Activated naive CD4-positive, alpha-beta T cell treated with anti-CD3 and anti-CD28 coated beads, Interleukin-2, amount 50 U/mL, for 24 hours (primary cell): ENCODE data around the gene SLC44A4.
A peak's percentile ranks its signal among the peaks of the same experiment; 100 is the strongest.
"Not testable (repeated sequence)": the region's sequence is repeated elsewhere in the genome, so short reads cannot be mapped to it uniquely, and the experiment has no call there.

Experiments
- H3K27ac Mint-ChIP-seq: one replicate; pipeline ENCODE4 v1.8.0; 2021; ENCODE audit warnings: mild to moderate bottlenecking, mixed read lengths
- H3K27me3 Mint-ChIP-seq: one replicate; pipeline ENCODE4 v1.8.0; 2021; ENCODE audit warnings: mixed read lengths
- H3K36me3 Mint-ChIP-seq: one replicate; pipeline ENCODE4 v1.8.0; 2021; ENCODE audit warnings: mixed read lengths
- H3K4me1 Mint-ChIP-seq: one replicate; pipeline ENCODE4 v1.8.0; 2021; ENCODE audit warnings: mixed read lengths
- H3K4me3 Mint-ChIP-seq: one replicate; pipeline ENCODE4 v1.8.0; 2021; ENCODE audit warnings: mild to moderate bottlenecking, mixed read lengths
- H3K9me3 Mint-ChIP-seq: one replicate; pipeline ENCODE4 v1.8.0; 2021; ENCODE audit warnings: mixed read lengths

The SLC44A4 gene

GRCh38 chr6:31836047-31836473 lies 42.7 kb downstream of the SLC44A4 start:
- Mint-ChIP-seq H3K27me3 (no peaks in the 10 kb centered on the region), H3K4me3 (peak overlapping the region; percentile 100), H3K9me3 (no peaks in the 10 kb centered on the region), H3K4me1 (peaks cover 27% of the 10 kb centered on the region), H3K27ac (peak overlapping the region; percentile 100), H3K36me3 (peaks cover 31% of the 10 kb centered on the region)

- Mint-ChIP-seq H3K9me3 (no peaks in the 10 kb centered on the region), H3K27ac (peak overlapping the region; percentile 100), H3K4me3 (peak overlapping the region; percentile 100), H3K4me1 (peaks cover 33% of the 10 kb centered on the region), H3K36me3 (peaks cover 33% of the 10 kb centered on the region), H3K27me3 (no peaks in the 10 kb centered on the region)
Measured at GRCh38 chr6:31834367-31835250, 44.2 kb downstream of the SLC44A4 start.

- Mint-ChIP-seq H3K9me3 (no peaks in the 10 kb centered on the region), H3K27me3 (no peaks in the 10 kb centered on the region), H3K4me3 (peak overlapping the region; percentile 96), H3K36me3 (peaks cover 17% of the 10 kb centered on the region), H3K27ac (no peak overlapping the region), H3K4me1 (peaks cover 19% of the 10 kb centered on the region)
Measured at GRCh38 chr6:31831350-31832215, 47.2 kb downstream of the SLC44A4 start.

- peaks cover 19% of the 10 kb centered on the region for H3K4me1 Mint-ChIP-seq
- no peaks in the 10 kb centered on the region for H3K9me3 Mint-ChIP-seq
- peaks cover 10% of the 10 kb centered on the region for H3K36me3 Mint-ChIP-seq
- peak overlapping the region; percentile 91 for H3K27ac Mint-ChIP-seq
- peak overlapping the region; percentile 96 for H3K4me3 Mint-ChIP-seq
- H3K27me3 Mint-ChIP-seq: no peaks in the 10 kb centered on the region
Measured at GRCh38 chr6:31830886-31831335, 47.9 kb downstream of the SLC44A4 start.

- Mint-ChIP-seq H3K4me1 (peaks cover 26% of the 10 kb centered on the region), H3K27me3 (no peaks in the 10 kb centered on the region), H3K4me3 (peak overlapping the region; percentile 96), H3K36me3 (peaks cover 3% of the 10 kb centered on the region), H3K27ac (peak overlapping the region; percentile 42), H3K9me3 (no peaks in the 10 kb centered on the region)
Measured at GRCh38 chr6:31829633-31830283, 49.0 kb downstream of the SLC44A4 start.

GRCh38 chr6:31827286-31828079 lies 51.3 kb downstream of the SLC44A4 start, which contains the start of gene HSPA1B:
Gene HSPA1B (plus strand): TSS chr6:31827738. CDS start chr6:31827951, 213 bp downstream.
- Mint-ChIP-seq H3K4me1 (peaks cover 38% of the 10 kb centered on the region), H3K27me3 (no peaks in the 10 kb centered on the region), H3K9me3 (no peaks in the 10 kb centered on the region), H3K27ac (peak within 1 kb of the TSS; percentile 97), H3K36me3 (peaks cover 2% of the 10 kb centered on the region), H3K4me3 (peak within 1 kb of the TSS; percentile 93)

GRCh38 chr6:31826793-31827285 lies 52.0 kb downstream of the SLC44A4 start:
- H3K27me3 Mint-ChIP-seq: no peaks in the 10 kb centered on the region
- peaks cover 2% of the 10 kb centered on the region for H3K36me3 Mint-ChIP-seq
- peak overlapping the region; percentile 93 for H3K4me3 Mint-ChIP-seq
- peaks cover 44% of the 10 kb centered on the region for H3K4me1 Mint-ChIP-seq
- H3K27ac Mint-ChIP-seq: peak overlapping the region; percentile 97
- H3K9me3 Mint-ChIP-seq: no peaks in the 10 kb centered on the region

GRCh38 chr6:31825553-31825952 lies 53.2 kb downstream of the SLC44A4 start:
- peak overlapping the region; percentile 51 for H3K27ac Mint-ChIP-seq
- H3K9me3 Mint-ChIP-seq: no peaks in the 10 kb centered on the region
- no peaks in the 10 kb centered on the region for H3K27me3 Mint-ChIP-seq
- H3K36me3 Mint-ChIP-seq: peaks cover under 1% of the 10 kb centered on the region
- peaks cover 46% of the 10 kb centered on the region for H3K4me1 Mint-ChIP-seq
- no peak overlapping the region for H3K4me3 Mint-ChIP-seq

GRCh38 chr6:31823592-31824196 lies 55.1 kb downstream of the SLC44A4 start:
- Mint-ChIP-seq H3K4me3 (peak overlapping the region; percentile 33), H3K4me1 (peaks cover 51% of the 10 kb centered on the region), H3K27ac (peak overlapping the region; percentile 46)
- not testable (repeated sequence) for H3K27me3 Mint-ChIP-seq, H3K36me3 Mint-ChIP-seq, H3K9me3 Mint-ChIP-seq

GRCh38 chr6:31822036-31822821 lies 56.6 kb downstream of the SLC44A4 start:
- no peaks in the 10 kb centered on the region for H3K9me3 Mint-ChIP-seq
- H3K4me1 Mint-ChIP-seq: peaks cover 64% of the 10 kb centered on the region
- H3K36me3 Mint-ChIP-seq: no peaks in the 10 kb centered on the region
- H3K27me3 Mint-ChIP-seq: no peaks in the 10 kb centered on the region
- H3K27ac Mint-ChIP-seq: peak overlapping the region; percentile 97
- H3K4me3 Mint-ChIP-seq: peak overlapping the region; percentile 88

GRCh38 chr6:31821301-31822035 lies 57.3 kb downstream of the SLC44A4 start:
- H3K4me1 Mint-ChIP-seq: peaks cover 56% of the 10 kb centered on the region
- peak overlapping the region; percentile 97 for H3K27ac Mint-ChIP-seq
- no peaks in the 10 kb centered on the region for H3K36me3 Mint-ChIP-seq
- H3K4me3 Mint-ChIP-seq: peak overlapping the region; percentile 88
- H3K9me3 Mint-ChIP-seq: no peaks in the 10 kb centered on the region
- H3K27me3 Mint-ChIP-seq: no peaks in the 10 kb centered on the region

GRCh38 chr6:31820399-31820798 lies 58.4 kb downstream of the SLC44A4 start:
- H3K36me3 Mint-ChIP-seq, H3K27ac Mint-ChIP-seq, H3K9me3 Mint-ChIP-seq, H3K4me3 Mint-ChIP-seq, H3K27me3 Mint-ChIP-seq: not testable (repeated sequence)
- H3K4me1 Mint-ChIP-seq: peaks cover 52% of the 10 kb centered on the region

GRCh38 chr6:31819871-31820299 lies 58.9 kb downstream of the SLC44A4 start:
- H3K27me3 Mint-ChIP-seq: no peaks in the 10 kb centered on the region
- H3K36me3 Mint-ChIP-seq: no peaks in the 10 kb centered on the region
- H3K4me1 Mint-ChIP-seq: peaks cover 48% of the 10 kb centered on the region
- no peaks in the 10 kb centered on the region for H3K9me3 Mint-ChIP-seq
- H3K4me3 Mint-ChIP-seq: peak overlapping the region; percentile 49
- peak overlapping the region; percentile 52 for H3K27ac Mint-ChIP-seq
